NCI-H146 (cell line): Measurements from ENCODE around the gene PRDM16.

ENCODE experiments used
- DNase-seq: peaks from one replicate; lab custom pipeline; 2025; lab: John Stamatoyannopoulos, UW

The PRDM16 gene

DNA sequence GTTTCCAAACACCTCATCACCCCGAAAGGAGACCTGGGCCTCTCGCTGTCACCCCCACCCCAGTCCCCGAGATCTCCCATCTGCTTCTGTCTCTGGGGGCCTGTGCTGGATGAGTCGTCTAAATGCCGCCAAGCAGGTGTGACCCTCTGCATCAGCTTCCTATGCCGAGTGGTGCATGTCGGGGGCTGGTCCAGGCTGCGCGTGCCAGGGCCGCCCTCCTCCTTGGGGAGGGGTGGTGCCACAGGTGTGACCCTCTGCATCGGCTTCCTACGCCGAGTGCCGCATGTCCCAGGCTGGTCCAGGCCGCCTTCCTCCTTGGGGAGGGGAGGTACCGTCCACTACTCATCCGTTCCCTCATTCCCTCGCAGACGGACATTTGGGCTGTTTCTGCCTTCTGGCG lies 115.7 kb downstream of the PRDM16 start:
- DNase-seq: no peak

DNA sequence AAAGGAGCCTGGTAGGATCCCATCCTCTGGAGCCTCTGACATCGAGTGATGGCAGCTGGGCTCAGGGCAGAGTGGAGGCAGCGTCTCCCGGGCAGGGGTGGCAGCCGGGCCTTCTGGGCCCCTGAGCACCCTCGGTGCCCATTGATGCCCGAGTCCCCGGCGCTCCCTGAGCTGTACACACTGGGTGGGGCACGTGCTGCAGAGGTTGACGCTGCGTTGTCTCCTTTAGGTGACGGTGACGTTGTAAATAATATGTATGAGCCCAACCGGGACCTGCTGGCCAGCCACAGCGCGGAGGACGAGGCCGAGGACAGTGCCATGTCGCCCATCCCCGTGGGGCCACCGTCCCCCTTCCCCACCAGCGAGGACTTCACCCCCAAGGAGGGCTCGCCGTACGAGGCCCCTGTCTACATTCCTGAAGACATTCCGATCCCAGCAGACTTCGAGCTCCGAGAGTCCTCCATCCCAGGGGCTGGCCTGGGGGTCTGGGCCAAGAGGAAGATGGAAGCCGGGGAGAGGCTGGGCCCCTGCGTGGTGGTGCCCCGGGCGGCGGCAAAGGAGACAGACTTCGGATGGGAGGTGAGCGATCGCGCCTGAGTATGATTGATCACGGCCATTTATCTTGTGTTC lies 117.0 kb downstream of the PRDM16 start:
- DNase-seq: no peak

GRCh38 chr1:3186526-3186921 lies 117.5 kb downstream of the PRDM16 start:
- no peak for DNase-seq

GRCh38 chr1:3187415-3188149 lies 118.6 kb downstream of the PRDM16 start:
- no peak for DNase-seq

- DNase-seq: no peak
Observed at GRCh38 chr1:3188150-3188971, 119.4 kb downstream of the PRDM16 start.

DNA sequence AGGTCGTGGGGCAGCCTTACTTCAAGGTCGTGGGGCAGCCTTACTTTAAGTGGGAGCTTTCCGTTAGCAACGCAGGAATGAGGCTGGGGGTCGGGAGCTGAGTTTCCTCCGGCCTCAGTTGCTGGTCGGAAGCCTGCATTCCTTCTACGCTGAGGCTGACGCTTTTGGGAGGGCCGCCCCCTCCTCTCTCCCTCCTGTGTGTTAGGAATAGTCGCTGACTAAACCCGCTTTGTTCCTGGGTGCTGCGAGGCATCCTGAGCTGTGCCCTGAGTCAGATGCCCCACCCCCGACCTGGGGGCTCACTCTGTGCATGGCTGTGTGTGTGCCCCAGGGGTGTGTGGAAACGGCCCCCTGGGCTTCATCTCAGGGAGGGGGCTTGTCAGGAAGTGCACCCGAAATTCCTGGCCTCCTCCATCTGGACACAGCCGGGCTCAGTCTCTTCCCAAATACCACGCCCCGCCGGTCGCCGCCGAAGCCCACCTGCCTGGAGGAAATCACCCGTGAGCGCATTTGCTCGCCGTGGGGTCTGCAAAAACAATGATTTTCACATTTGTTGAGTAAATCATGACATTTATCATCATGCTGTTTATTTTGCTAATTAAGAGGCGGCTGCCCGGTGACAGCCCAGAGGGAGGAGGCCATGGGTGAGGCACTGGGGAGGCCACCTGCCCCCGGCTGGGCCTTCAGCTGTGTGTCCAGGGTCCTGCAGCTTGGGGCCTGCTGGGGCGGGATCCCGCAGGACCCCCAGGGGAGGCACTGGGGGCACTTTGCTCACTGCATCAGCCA lies 121.4 kb downstream of the PRDM16 start:
- DNase-seq: no peak

DNA sequence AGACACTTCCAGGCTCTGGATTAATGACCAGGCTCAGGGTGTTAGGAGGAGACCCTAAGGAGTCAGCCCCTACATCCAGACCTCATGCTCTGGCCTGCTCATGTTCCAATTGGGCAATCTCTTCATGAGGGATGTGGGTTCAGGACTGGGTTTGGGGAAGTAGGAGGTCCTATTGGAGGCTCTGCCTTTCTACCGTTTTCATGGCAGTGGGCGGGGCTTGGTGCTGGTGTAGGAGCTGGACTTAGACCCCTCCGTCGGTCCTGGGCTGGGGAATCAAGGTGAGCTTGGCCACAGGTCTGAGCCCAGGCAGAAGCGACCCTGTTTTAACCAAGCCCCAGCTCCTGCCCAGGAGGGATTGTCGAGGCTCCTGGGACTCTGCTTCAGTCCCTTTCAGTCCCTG lies 123.4 kb downstream of the PRDM16 start:
- no peak for DNase-seq

DNA sequence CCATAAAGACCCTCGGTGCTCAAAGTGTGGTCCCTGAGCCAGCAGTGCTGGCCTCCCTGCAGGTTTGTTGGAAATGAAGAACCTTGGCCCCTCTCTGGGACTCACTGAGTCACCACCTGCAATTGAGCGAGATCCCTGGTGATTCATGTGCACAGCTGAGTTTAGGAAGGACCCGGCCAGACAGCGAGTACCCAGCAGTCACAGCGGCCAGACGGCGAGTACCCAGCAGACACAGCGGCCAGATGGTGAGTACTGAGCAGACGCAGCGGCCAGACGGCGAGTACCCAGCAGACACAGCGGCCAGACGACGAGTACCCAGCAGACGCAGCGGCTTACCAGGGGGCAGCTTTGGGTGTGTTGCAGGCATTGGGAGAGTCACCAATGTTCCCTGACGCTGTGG lies 123.8 kb downstream of the PRDM16 start:
- DNase-seq: no peak

- DNase-seq: no peak
Observed at GRCh38 chr1:3193811-3194210, 124.8 kb downstream of the PRDM16 start.

DNA sequence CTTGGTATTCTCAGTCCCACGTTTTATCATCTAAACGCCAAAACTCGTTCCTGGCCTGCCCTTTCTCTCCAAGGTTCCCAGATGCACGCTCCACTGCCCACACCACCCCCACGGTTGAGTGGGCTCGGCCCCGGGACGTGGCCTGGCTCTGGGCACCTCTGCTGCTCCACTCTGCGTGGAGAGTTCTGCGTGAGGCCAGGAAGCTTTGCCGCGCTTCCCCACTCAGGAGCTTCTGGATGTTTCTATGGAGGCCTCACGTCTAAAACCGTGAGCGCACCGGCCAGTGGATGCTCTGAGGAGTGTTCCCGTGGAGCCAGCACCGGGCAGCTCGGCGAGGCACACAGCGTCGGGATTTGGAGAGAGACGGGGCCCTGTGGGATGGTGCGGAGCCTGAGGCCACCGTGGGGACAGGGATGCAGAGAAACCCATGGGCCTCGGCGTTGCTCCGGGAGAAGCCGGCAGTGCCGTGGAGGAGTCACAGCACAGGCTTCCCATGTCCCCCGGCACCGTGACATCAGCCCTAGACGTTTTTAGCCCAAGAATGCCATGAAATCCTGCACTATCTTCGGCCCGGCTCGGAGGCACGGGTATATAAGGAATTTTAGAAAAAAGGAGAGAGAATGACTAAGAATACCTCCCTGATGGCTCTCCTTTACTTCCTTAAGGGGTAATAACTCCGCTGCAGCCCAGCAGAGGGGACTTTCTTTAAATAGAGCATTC lies 125.9 kb downstream of the PRDM16 start:
- no peak for DNase-seq

- no peak for DNase-seq
Observed at GRCh38 chr1:3195480-3195815, 126.4 kb downstream of the PRDM16 start.

- no peak for DNase-seq
Observed at GRCh38 chr1:3195966-3196515, 127.0 kb downstream of the PRDM16 start.

DNA sequence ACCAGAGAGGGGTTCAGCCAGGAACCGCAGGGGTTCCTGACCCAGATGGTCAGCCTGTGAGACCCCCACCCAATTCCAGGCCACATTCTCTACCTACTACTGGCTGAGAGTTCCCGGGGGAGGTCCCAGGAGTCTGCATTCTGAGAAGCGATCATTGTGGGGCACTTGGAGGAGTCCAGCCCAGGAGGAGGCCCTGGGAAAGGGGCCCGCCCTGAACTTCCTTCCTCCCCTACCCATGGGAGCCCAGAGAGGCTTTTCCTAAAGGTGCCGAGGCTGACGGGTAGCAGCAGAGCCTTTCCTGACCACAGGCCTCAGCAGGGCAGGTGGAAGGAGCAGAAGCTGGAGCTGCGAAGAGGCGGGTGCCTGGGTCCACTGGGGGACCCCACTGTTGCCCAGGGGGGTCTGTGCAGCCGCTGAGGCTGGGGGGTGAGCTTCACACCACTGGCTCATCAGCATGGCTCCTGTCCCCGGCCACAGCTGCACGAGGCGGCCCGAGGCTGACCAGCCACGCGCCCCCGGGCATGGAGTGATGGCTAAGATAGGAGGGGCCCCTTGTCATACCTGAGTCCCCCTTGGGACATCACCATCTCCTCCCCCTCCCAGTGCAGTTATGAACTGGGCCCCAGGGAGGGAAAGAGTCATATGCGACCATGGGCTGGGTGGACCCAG lies 127.7 kb downstream of the PRDM16 start:
- no peak for DNase-seq

DNA sequence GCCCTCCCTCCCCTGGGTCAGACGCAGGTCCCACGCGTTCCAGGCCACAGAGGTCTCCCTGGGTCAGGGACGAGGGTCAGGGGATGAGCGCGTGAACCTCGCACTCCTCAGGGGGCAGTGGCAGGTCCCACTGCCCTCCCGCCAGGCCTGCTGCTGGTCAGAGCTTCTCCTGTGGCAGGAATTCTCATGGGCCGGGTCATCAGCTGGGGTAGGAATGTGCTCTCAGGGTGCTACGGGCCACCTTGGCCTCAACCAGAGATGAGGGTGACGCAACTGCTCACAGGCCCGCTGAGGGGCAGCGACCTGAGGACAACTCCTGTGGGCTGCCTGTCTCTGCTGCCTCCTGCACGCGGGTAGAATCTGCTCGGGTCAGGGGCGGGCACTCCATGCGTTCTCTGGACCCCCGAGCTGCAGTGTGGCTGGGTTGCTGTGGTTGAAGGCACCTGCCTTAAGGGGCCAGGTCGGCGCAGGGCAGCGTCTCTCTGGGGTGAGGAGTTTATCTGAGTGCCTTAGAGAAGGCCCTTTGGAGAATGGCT lies 128.8 kb downstream of the PRDM16 start:
- DNase-seq: no peak

- no peak for DNase-seq
Observed at GRCh38 chr1:3198371-3199271, 129.6 kb downstream of the PRDM16 start.

DNA sequence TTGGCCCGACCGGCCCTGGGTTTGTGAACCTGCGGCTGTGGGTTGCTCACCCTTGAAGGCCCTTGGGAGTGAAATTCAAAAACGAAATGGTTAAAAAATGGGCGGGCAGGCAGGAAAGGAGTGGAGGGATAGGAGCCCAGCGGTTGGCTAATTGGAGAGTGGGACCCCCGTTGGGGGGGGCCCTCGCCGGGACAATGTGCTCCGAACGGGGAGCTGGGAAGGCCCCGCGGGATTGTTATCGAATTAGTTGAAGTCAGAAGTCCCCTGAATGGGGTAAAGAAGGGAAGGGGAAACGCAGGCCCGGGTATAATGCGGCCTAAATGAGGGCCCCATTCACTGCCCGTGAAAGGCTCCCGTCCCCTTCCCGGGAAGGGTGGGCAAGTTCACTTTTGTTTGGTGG lies 135.7 kb downstream of the PRDM16 start:
- no peak for DNase-seq

GRCh38 chr1:3205815-3206214 lies 136.8 kb downstream of the PRDM16 start:
- DNase-seq: no peak

DNA sequence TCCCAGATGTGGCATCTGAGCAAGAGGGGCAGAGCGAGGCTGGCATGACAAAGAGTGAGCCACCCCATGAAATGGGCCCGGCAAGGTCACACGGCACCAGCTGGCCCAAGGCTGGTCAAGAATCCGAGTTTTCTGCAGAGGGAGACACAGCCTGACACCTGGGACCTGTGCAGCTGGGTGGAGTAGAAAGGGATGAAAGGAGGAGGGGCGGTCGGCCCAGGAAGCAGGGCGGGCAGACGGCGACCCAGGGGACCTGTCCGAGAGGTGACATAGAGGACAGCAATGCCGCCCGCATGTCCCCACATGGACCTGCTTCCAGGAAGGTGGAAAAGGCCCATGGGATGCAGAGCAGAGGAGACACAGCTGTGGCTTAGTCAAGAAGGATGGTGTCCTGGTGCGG lies 137.7 kb downstream of the PRDM16 start:
- DNase-seq: no peak

GRCh38 chr1:3207217-3207848 lies 138.3 kb downstream of the PRDM16 start:
- no peak for DNase-seq
